Measurements from ENCODE around the gene SPAG16.
"Not testable (repeated sequence)": the region's sequence is repeated elsewhere in the genome, so short reads cannot be mapped to it uniquely, and the experiment has no call there.

DNA sequence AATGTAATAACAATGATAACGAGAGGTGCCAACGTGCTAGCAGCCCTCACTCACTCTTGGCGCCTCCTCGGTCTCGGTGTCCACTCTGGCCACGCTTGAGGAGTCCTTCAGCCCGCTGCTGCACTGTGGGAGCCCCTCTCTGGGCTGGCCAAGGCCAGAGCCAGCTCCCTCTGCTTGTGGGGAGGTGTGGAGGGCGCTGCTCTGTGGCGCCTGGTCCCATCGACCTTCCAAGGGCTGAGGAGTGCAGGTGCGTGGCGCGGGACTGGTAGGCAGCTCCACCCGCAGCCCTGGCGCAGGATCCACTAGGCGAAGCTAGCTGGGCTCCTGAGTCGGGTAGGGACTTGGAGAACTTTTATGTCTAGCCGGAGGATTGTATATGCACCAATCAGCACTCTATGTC, 417.1 kb downstream of the SPAG16 start:
- TF ChIP-seq, protein P1, sequence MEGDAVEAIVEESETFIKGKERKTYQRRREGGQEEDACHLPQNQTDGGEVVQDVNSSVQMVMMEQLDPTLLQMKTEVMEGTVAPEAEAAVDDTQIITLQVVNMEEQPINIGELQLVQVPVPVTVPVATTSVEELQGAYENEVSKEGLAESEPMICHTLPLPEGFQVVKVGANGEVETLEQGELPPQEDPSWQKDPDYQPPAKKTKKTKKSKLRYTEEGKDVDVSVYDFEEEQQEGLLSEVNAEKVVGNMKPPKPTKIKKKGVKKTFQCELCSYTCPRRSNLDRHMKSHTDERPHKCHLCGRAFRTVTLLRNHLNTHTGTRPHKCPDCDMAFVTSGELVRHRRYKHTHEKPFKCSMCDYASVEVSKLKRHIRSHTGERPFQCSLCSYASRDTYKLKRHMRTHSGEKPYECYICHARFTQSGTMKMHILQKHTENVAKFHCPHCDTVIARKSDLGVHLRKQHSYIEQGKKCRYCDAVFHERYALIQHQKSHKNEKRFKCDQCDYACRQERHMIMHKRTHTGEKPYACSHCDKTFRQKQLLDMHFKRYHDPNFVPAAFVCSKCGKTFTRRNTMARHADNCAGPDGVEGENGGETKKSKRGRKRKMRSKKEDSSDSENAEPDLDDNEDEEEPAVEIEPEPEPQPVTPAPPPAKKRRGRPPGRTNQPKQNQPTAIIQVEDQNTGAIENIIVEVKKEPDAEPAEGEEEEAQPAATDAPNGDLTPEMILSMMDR (IDR thresholded peaks at IDR 0.05; ENCODE audit: insufficient read depth, low read depth, low read length), result not testable (repeated sequence)
- TF ChIP-seq EZH2 (IDR thresholded peaks at IDR 0.05; ENCODE audit: insufficient read depth, low read length), result not testable (repeated sequence)

Measured in astrocyte (in vitro differentiated cells and primary cell).